Measurements from ENCODE around the gene ITPR1.

The ITPR1 gene

DNA sequence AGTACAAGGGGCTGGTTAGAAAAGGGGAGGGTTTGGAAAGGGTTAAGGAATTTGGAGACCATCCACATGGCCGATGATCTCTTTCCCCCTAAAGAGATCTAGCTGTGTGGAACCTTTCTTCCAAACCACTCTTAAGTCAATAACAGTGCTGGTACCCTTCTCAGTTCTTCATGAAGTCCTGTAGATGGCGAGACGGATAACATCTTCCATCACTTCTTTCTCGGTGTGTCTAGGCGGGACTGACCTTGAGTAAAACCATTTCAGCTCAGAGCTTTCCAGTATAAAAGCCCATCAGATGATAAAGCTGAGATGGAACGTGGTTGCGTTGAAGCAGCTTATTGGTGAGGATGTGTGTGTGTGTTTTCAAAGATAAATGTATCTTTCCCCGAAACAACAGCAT, 334.6 kb downstream of the ITPR1 start:
- TF ChIP-seq, protein P1, sequence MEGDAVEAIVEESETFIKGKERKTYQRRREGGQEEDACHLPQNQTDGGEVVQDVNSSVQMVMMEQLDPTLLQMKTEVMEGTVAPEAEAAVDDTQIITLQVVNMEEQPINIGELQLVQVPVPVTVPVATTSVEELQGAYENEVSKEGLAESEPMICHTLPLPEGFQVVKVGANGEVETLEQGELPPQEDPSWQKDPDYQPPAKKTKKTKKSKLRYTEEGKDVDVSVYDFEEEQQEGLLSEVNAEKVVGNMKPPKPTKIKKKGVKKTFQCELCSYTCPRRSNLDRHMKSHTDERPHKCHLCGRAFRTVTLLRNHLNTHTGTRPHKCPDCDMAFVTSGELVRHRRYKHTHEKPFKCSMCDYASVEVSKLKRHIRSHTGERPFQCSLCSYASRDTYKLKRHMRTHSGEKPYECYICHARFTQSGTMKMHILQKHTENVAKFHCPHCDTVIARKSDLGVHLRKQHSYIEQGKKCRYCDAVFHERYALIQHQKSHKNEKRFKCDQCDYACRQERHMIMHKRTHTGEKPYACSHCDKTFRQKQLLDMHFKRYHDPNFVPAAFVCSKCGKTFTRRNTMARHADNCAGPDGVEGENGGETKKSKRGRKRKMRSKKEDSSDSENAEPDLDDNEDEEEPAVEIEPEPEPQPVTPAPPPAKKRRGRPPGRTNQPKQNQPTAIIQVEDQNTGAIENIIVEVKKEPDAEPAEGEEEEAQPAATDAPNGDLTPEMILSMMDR (IDR thresholded peaks at IDR 0.05; ENCODE audit: low read depth, low read length, missing control alignments), result no peak
- no peak for DNase-seq (ENCODE audit: extremely low read depth, low read depth)
- H3K4me3 ChIP-seq (replicated peaks; ENCODE audit: low read depth, low read length), result no peak overlapping the region

DNA sequence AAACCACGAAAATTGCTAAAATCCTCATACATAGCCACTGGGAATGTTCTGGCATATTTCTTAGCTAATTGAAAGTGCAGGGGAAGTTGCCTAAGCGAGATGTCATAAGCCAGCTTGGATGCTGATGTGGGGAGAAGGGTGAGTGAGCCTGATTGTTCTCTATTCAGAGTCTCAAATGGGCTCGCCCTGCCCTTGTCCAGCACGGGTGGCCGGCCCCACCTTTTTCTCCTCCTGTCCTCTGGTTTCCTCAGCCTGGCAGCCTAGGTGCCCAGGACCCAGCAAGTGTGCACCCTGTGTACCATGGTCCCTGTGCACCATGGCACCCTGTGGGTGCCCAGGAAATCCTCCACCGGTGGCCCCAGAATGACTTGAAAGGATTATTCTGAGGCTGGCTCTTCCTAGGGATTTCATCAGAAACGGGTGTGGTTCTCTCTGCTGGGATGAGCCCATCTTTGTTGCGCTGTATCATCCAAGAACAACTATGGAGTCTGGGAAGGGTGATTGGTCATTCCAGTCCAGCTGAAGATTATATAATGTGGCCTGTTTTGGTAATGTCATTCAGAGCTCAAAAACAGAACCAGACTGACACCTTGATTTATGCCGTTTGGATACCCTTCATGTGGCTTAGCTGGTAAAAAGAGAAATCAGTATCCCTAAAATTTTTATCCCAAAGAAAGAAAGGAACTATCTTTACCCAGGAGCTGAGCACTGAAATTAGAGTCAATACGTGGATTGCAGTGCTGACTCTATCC, 335.3 kb downstream of the ITPR1 start:
- DNase-seq (ENCODE audit: extremely low read depth, low read depth), result no peak
- TF ChIP-seq, protein P1 (IDR thresholded peaks at IDR 0.05; ENCODE audit: low read depth, low read length, missing control alignments), result no peak
- H3K4me3 ChIP-seq (replicated peaks; ENCODE audit: low read depth, low read length), result no peak overlapping the region

DNA sequence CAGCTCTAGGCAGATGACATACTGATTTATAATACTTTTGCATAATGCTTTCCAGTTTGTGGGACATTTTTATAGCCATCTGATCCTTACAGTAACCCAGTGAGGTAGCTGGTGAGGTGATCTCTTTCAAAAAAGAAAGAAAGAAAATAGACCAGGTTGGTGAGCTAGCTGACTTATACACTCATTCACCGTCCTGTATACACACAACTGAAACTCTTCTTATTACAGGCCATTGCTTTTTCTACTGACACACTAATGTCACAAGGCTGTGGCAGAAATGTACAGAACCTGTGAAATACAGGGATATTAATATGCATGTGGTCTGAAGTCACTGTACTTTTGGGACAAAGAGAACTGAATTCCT, 335.9 kb downstream of the ITPR1 start:
- DNase-seq (ENCODE audit: extremely low read depth, low read depth), result no peak
- no peak overlapping the region for H3K4me3 ChIP-seq (replicated peaks; ENCODE audit: low read depth, low read length)
- TF ChIP-seq, protein P1 (IDR thresholded peaks at IDR 0.05; ENCODE audit: low read depth, low read length, missing control alignments), result no peak

DNA sequence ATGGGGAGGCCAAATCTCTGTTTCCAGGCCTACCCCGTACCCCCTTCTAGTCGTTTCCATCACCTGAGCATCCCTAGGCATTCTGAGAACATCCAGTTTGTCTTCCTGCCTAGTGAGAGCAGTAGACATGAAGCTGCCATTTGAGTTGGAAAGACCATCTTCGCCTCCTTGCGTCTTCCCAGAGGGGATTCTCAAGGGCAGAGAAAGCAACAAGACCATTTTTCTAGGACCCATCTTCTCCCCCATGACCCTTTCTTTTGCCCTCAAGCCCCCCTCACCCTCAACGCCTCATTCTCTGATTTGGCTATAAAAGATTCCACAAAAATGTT, 337.4 kb downstream of the ITPR1 start:
- no peak for DNase-seq (ENCODE audit: extremely low read depth, low read depth)
- H3K4me3 ChIP-seq (replicated peaks; ENCODE audit: low read depth, low read length), result no peak overlapping the region
- TF ChIP-seq, protein P1 (IDR thresholded peaks at IDR 0.05; ENCODE audit: low read depth, low read length, missing control alignments), result no peak

DNA sequence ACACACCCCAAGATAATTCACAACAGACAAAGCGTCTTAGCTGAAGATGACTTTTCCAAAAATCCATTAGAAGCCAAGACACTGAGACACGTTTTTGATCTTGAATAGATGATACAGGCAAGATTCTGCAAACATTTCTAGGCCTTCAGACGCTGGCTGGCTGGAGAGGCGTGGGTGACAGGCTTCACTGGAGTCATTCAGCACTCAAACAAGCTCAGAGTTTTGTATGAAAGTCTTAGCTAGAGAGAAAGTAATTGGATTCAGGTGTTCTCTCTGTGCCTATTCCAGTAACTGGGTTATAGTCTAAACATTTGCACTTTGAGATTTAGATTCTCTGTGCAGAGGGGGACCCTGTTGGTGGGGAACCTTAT, 338.4 kb downstream of the ITPR1 start:
- no peak overlapping the region for H3K4me3 ChIP-seq (replicated peaks; ENCODE audit: low read depth, low read length)
- DNase-seq (ENCODE audit: extremely low read depth, low read depth), result no peak
- TF ChIP-seq, protein P1 (IDR thresholded peaks at IDR 0.05; ENCODE audit: low read depth, low read length, missing control alignments), result no peak

DNA sequence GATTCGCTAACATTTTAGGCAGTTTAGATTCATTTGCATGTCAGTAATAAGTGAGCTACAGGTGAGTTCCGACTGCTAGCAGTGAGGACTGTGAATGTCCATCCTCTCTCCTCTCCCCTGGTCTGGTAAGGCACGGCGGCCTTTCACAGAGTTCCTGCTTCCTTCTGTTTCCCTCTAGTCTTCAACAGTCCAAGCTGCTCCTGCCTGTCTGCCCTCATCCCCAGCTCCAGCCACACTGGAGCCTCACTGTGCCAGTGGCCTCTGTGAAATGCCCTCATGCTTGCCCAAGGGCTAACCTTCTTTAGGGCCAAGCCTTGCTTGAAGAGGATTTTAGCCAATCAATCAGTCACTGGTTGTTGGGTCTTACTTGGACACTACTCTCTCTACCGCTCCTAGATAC, 340.3 kb downstream of the ITPR1 start:
- no peak overlapping the region for H3K4me3 ChIP-seq (replicated peaks; ENCODE audit: low read depth, low read length)
- no peak for DNase-seq (ENCODE audit: extremely low read depth, low read depth)
- TF ChIP-seq, protein P1 (IDR thresholded peaks at IDR 0.05; ENCODE audit: low read depth, low read length, missing control alignments), result no peak

DNA sequence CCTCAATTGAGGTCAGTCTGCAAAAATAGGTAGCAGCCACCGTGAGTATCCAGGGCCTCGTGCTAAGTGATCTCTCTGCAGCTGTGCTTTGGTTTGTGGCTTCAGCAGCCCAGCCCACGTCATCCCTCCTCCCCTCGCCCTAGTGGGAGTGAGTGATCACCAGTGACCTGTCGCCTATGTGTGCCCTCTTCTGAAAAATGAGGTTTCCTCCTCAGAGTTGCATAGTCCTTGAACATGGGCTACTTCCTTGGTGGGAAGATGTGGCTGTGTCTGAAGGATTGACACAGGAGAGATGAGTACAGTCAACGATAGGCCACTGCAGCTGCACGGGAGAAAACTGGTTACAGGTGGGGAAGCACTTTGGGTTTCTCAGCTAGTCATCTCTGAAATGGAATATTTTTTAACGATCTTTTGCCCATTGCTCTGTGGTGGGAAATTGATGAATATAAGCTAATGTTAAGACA, 341.3 kb downstream of the ITPR1 start:
- no peak for DNase-seq (ENCODE audit: extremely low read depth, low read depth)
- no peak overlapping the region for H3K4me3 ChIP-seq (replicated peaks; ENCODE audit: low read depth, low read length)
- TF ChIP-seq, protein P1 (IDR thresholded peaks at IDR 0.05; ENCODE audit: low read depth, low read length, missing control alignments), result no peak

Data from HFF-Myc (cell line).